NCI-H524 (cell line): Measurements from ENCODE around the gene RUBCN.

Experiments used
- DNase-seq, 2 experiments: peaks; one replicate each; lab custom pipeline; 2025; lab: John Stamatoyannopoulos, UW

RUBCN gene

GRCh38 chr3:197736491-197737318 is at the start of gene RUBCN:
RUBCN (minus strand) TSS chr3:197736904; CDS start chr3:197736719, 185 bp downstream.
- DNase-seq, result peak; percentile 96 to 98

DNA sequence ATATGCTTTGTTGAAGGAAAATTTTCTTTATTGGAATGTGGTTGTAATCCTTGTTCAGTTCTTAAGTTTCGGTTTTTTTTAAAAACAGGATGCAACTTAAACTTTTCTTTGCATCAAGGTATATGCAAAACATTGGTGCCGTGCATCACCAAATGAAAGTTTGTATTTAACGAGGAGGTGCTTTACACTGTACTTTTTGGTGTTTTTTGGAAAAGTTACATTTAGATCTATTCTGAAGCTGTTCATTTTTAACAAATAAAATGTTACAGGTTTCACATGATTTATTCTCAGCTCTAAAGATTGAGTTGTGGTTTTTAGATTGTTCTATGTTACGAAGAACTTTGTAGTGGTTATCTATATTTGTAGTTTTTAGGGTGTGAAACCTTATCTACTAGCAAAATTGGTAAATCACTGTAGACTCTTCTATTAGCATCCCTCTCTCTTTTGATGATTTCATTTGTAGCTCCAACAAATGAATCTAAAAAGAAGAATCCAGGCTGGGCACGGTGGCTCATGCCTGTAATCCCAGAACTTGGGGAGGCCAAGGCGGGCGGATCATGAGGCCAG is 47.4 kb upstream of the RUBCN start:
- DNase-seq, result no peak

DNA sequence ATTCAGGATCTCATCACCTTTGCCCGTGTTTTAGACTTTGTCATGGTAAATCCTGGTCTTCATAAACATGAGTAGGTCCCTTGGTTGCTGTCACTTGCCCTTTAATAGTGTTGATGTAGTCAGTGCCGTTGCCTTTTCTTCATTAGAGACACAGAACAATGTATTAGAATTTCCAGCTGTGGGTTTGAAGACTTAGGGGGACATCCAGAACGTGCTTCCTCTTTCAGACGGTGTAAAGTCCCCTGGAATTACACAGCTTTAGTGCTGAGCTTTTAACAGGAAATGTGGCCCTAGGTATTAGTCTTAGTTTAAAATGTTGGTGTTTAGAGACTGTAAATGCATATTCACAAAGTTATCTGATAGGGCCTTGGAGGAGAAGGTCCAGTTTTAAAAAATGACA is 45.5 kb upstream of the RUBCN start:
- DNase-seq, result no peak

- peak; percentile 91 to 95 for DNase-seq
These were observed 38.6 kb upstream of the RUBCN start for GRCh38 chr3:197775317-197775716.

DNA sequence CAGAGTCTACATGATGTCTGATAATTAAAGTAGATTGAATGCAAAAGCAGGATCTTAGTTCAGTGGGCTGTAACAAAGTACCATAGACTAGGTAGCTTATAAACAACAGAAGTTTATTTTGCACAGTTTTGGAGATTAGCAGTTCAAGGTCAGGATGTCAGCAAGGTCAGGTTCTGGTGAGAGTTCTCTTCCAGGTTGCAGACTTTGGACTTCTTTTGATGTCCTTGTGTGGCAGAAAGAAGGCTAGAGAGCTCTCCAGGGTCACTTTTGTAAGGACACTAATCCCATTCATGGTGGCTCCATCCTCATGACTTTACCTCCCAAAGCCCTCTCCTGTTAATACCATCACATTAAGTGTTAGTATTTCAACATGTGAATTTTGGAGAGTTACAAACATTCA is 25.1 kb upstream of the RUBCN start:
- no peak for DNase-seq

DNA sequence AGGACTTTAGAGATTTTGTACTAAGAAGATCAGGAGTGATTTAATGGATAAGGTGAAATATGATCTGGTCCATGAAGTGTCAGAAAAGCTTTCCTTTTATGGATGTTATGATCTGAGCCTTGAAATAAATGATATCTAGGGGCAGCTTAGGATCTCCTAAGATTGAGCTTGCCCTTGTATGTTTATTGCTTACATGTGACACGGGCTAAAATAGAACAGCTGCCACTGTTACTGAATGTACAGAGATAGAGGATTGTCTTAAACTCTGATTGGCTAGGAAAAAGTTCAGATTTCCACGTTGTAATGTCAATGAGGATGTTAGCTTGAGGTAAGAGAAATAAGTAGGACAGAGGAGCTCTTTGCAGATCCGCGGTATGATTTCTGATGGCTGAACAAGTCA is 21.8 kb upstream of the RUBCN start:
- peak; percentile 48 to 92 for DNase-seq

DNA sequence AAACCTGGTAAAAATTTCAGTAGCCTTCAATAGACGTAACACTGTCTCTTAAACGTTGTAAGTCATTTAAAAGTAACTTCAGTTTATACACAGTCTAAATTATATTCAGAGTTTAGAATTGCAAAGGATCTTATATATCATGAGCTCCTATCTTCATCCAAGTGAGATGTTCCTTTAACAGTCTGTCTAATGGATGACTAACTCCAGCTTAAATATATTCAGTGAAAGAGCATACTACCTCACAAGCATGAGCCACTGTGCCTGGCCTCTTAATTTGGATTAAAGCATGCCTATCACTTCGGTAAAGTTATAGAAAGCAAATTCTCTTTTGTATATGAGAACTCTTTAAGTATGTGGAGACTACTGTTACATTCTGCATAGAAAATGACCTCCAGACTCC is 20.0 kb upstream of the RUBCN start:
- no peak for DNase-seq

DNA sequence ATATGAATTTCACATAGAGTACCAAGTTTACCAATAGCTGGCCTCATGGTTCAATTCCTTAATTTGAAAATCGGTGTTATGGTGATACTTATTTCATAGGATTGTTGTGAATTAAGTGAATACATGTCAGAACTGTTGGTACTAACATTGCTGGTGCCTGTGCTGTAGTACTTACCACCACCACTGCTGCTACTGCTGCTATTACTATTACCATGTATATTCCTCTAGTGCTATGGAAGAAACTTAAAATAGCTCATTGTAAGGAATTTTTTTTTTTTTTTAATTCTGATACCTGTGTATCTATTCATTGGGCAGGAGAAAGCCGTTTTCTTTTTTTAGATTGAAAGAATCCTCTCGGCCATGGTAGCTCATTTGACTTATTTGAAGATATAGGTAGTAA is 16.6 kb upstream of the RUBCN start:
- no peak for DNase-seq

GRCh38 chr3:197752107-197752506 is 15.4 kb upstream of the RUBCN start:
- no peak for DNase-seq

DNA sequence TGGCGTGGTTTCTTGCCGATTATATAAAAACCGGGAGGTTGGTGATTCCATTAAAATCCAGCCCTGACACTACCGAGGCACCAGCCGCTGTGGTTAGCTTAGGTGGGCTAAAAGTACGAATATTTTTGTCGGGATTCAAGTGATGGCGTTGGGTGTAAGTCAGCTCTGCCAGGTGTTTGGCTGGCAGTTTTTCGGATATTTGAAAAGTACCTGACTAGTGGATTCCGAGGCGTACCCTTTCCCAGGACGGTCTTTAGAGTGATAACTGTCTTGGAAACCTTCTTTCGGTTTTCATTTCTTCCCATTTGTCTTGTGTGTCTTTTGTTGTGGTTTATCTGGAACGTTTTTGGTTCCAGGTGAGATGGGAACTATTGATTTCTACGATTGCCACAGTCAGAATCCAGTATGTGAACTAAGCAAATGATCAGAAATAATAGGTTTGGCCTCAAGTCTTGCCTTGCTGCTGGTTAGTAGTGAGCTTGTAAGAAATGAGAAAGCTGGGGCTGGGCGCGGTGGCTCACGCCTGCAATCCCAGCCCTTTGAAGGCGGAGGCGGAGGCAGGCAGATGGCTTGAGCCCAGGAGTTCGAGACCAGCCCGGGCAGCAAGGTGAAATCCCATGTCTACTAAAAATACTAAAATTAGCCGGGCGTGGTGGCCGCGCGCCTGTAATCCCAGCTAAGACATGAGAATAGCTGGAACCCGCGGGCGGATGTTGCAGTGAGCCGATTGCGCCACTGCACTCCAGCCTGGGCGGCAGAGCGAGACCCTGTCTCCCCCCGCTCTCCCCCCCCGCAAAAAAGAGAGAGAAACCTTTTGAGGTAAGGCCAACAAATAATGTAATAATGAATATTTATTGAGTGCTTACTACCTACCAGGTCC is 14.4 kb upstream of the RUBCN start:
- DNase-seq, result peak; percentile 20 to 37

GRCh38 chr3:197750396-197750831 is 13.7 kb upstream of the RUBCN start:
- DNase-seq, result peak in 1 of 2 experiments; percentile 64

- DNase-seq, result peak; percentile 87 to 96
These were observed 13.1 kb upstream of the RUBCN start, which contains the start of gene FYTTD1 for GRCh38 chr3:197749601-197750395. FYTTD1 (plus strand) TSS chr3:197749883; CDS start chr3:197749972, 89 bp downstream.

DNA sequence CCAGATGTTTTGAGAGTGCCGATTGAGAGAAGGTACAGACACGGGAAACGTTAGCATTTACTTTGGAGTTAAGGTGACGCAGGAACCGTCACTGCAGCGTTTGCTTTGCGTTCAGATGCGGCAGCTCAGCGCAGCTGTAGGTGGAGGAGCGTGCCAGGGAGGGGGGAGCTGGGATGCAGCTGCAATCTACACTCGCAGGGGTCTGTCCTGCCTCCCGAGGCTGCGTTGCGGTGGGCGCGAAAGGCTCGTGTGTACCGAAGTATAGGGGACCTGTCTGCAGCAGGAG is 12.6 kb upstream of the RUBCN start:
- peak in 1 of 2 experiments; percentile 85 for DNase-seq

GRCh38 chr3:197748597-197749314 is 12.1 kb upstream of the RUBCN start:
- DNase-seq, result no peak

DNA sequence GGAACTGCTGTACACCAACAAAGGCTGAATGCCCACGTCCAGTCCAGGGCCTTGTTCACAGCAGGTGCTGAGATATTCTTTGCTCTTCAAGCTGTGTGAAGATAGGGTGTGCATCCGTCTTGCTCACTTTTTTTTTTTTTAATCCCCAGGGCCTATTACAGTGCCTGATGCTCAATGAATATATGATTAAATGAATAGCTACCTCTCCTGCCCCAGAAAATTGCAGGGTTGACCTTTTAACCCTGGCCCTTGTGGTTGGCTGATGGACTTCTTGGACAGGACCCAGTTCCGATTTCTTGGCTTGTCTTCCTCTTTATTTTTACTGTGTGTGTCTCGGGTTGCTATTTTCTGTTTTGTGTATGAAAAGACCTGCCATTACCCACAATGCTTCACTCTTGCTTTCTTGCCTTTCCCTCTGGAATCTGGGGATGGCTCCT is 10.1 kb upstream of the RUBCN start:
- no peak for DNase-seq

DNA sequence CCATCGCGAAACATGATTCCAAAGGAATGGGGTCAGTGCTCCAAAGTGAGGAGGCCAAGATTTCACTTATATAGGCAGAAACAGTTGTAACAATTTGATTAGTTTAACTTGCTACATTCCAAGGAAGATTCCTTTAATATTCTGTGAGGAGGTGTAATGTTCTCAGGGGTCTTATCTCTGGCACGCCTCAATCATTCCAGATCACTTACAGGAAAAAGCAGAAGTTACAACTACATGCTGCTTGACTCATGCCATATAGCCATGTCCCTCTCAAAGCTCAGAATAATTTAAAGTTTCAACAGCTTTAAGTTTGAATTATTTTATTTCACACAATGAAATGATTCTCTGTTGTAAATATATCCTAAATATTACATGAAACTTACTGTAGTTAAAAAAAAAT is 9.5 kb upstream of the RUBCN start:
- no peak for DNase-seq

DNA sequence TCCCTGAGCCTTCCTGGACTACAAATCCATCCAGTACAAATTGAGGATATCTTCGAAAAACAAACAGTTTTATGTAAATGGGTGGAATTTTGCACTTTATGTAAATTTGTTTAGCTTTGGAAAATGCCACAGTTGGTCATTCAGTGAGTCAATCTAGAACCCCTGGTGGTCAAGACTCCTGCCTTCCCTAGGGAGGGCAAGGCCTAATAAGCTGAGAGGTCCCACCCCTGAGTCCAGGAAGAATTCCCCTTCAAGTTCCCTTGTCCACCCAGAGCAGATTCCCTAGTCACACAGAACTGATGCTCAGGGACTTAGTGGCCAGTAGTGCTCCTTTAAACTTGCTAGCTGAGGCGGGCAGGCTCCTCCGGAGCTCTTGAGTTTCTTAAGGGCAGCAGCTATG is 6.1 kb upstream of the RUBCN start:
- no peak for DNase-seq

DNA sequence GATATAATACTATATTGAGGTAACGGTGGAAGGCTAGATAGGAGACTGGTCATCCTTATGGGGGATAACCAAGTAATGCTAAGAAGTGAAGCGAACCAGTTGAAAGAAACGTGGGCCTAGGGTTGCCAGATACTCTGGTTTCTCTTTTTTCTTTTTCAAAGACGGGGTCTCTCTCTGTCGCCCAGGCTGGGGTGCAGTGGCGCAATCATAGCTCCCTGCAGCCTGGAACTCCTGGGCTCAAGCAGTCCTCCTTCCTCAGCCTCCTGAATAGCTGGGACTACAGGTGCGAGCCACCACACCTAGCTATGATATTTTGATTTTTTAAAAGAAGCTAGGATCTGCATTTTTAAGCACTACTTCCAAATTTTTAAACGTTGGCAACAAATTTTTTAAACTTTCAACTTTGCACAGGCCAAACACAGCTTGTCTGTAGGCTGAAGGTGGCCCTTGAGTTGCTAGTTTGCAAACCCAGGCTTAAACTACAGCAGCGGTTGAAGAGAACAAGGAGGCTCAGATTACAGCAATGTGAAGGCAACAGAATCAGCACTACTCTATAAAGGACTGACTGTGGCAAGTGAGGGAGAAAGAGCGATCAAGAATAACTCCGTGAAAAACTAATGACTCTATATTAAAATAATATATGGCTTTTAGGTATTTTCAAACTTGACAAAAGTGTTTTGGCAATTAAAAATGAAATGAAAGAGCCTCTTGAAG is 1.2 kb upstream of the RUBCN start:
- no peak for DNase-seq

DNA sequence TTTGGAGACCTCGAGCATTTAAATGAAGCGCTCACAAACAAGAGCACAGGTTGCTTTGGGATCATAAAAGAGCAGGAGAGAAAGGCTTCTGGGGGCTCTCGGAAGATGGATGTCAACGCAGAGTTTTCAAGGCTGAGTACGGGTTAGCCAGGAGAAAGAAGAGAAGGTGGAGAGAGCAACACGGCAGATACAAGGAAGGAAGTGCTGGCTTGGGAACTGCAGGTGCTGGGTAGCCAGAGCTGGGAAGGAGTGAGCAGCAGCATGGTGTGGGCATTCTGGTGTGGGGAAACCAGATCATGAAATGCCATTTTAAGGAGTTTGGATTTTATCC is 580 bp upstream of the RUBCN start:
- DNase-seq, result peak in 1 of 2 experiments; percentile 43

- DNase-seq, result peak in 1 of 2 experiments; percentile 57
These were observed 654 bp downstream of the RUBCN start for GRCh38 chr3:197736010-197736490.
